Fibroblast of skin of left biceps (primary cell): ENCODE results near the gene MBD5.

Experiments used
- DNase-seq, 2 experiments: peaks; one replicate each; pipeline ENCODE4 v3.0.0-alpha.2; 2013; ENCODE audit warnings: low read depth in 2 of 2

MBD5 gene

GRCh38 chr2:148023861-148024260 is 3.0 kb downstream of the MBD5 start:
- DNase-seq = no peak

GRCh38 chr2:148026573-148026972 is 5.7 kb downstream of the MBD5 start:
- DNase-seq = no peak

GRCh38 chr2:148027822-148028221 is 6.9 kb downstream of the MBD5 start:
- no peak for DNase-seq

- no peak for DNase-seq
These were observed 7.9 kb downstream of the MBD5 start for GRCh38 chr2:148028781-148029180.

GRCh38 chr2:148031152-148031551 is 10.3 kb downstream of the MBD5 start:
- DNase-seq = no peak

GRCh38 chr2:148032215-148032614 is 11.3 kb downstream of the MBD5 start:
- DNase-seq = no peak

GRCh38 chr2:148039783-148040182 is 18.9 kb downstream of the MBD5 start:
- DNase-seq = no peak

GRCh38 chr2:148042219-148042618 is 21.3 kb downstream of the MBD5 start:
- DNase-seq = peak; percentile 18 to 34

GRCh38 chr2:148044322-148044721 is 23.4 kb downstream of the MBD5 start:
- no peak for DNase-seq

- DNase-seq = no peak
These were observed 25.9 kb downstream of the MBD5 start for GRCh38 chr2:148046802-148047201.

GRCh38 chr2:148048475-148049221 is 27.8 kb downstream of the MBD5 start:
- DNase-seq = no peak

- DNase-seq = no peak
These were observed 28.4 kb downstream of the MBD5 start for GRCh38 chr2:148049284-148049683.

GRCh38 chr2:148052687-148053086 is 31.8 kb downstream of the MBD5 start:
- no peak for DNase-seq

GRCh38 chr2:148058641-148059040 is 37.8 kb downstream of the MBD5 start:
- no peak for DNase-seq

GRCh38 chr2:148063633-148064032 is 42.7 kb downstream of the MBD5 start:
- no peak for DNase-seq

- no peak for DNase-seq
These were observed 45.0 kb downstream of the MBD5 start for GRCh38 chr2:148065936-148066335.

GRCh38 chr2:148067801-148068200 is 46.9 kb downstream of the MBD5 start:
- DNase-seq = no peak

- no peak for DNase-seq
These were observed 50.5 kb downstream of the MBD5 start for GRCh38 chr2:148071351-148071750.

- DNase-seq = no peak
These were observed 75.1 kb downstream of the MBD5 start for GRCh38 chr2:148096012-148096411.

GRCh38 chr2:148102641-148103040 is 81.8 kb downstream of the MBD5 start:
- no peak for DNase-seq

- no peak for DNase-seq
These were observed 83.1 kb downstream of the MBD5 start for GRCh38 chr2:148103946-148104345.

GRCh38 chr2:148106331-148106730 is 85.4 kb downstream of the MBD5 start:
- DNase-seq = no peak

- DNase-seq = no peak
These were observed 87.5 kb downstream of the MBD5 start for GRCh38 chr2:148108385-148108784.

- no peak for DNase-seq
These were observed 89.3 kb downstream of the MBD5 start for GRCh38 chr2:148110184-148110583.
